HG02981 (cell line): Measurements from ENCODE around the gene DAG1.

Source experiments
- ATAC-seq: cut with Tn5 transposase; IDR thresholded peaks from one replicate; pipeline ENCODE4 v1.9.1; 2021; ENCODE audit warnings: mild to moderate bottlenecking, moderate library complexity; ENCODE audit not compliant: unreplicated experiment

DAG1 gene

GRCh38 chr3:49512781-49513355 is 42.8 kb downstream of the DAG1 start:
- ATAC-seq = no peak

- ATAC-seq = no peak
Observed at GRCh38 chr3:49513494-49514124, 43.5 kb downstream of the DAG1 start.

GRCh38 chr3:49518016-49518415 is 47.9 kb downstream of the DAG1 start:
- no peak for ATAC-seq

GRCh38 chr3:49518441-49518840 is 48.4 kb downstream of the DAG1 start:
- ATAC-seq = no peak

GRCh38 chr3:49519296-49519695 is 49.2 kb downstream of the DAG1 start:
- ATAC-seq = no peak

- no peak for ATAC-seq
Observed at GRCh38 chr3:49519916-49520385, 49.9 kb downstream of the DAG1 start.

GRCh38 chr3:49523756-49524747 is 54.0 kb downstream of the DAG1 start:
- ATAC-seq = no peak

GRCh38 chr3:49529567-49529966 is 59.5 kb downstream of the DAG1 start:
- ATAC-seq = no peak

GRCh38 chr3:49530231-49530630 is 60.2 kb downstream of the DAG1 start:
- no peak for ATAC-seq

GRCh38 chr3:49530701-49531100 is 60.6 kb downstream of the DAG1 start:
- no peak for ATAC-seq

GRCh38 chr3:49531218-49531617 is 61.2 kb downstream of the DAG1 start:
- ATAC-seq = no peak

GRCh38 chr3:49531715-49532114 is 61.6 kb downstream of the DAG1 start:
- ATAC-seq = no peak

- ATAC-seq = no peak
Observed at GRCh38 chr3:49533031-49533430, 63.0 kb downstream of the DAG1 start.

GRCh38 chr3:49533786-49534519 is 63.9 kb downstream of the DAG1 start:
- ATAC-seq = no peak

GRCh38 chr3:49534581-49535441 is 64.7 kb downstream of the DAG1 start:
- ATAC-seq = no peak

- no peak for ATAC-seq
Observed at GRCh38 chr3:49535971-49536874, 66.2 kb downstream of the DAG1 start.

GRCh38 chr3:49536875-49537533 is 66.9 kb downstream of the DAG1 start:
- ATAC-seq = no peak
